RWPE2 (cell line): ENCODE results near the gene CSNK1G2.

Source experiments
- ATAC-seq: fragments of 200-7000 bp; cut with Tn5 transposase; 3 replicates; pipeline ENCODE4 v1.9.1; 2021; ENCODE audit warnings: low read depth
- DNase-seq: peaks from one replicate; pipeline ENCODE4 v3.0.0-alpha.2; 2020; ENCODE audit warnings: low spot score
- H3K27ac ChIP-seq: fragments of 450-650 bp; 2 replicates; pipeline ENCODE4 v1.5.1; 2017; ENCODE audit warnings: mild to moderate bottlenecking; ENCODE audit not compliant: poor library complexity, severe bottlenecking
- H3K27me3 ChIP-seq: fragments of 250-450 bp; sonication (Bioruptor Pico); 2 replicates; pipeline ENCODE4 v1.5.1; 2021; ENCODE audit warnings: mild to moderate bottlenecking, moderate library complexity; ENCODE audit not compliant: insufficient read depth, poor library complexity, severe bottlenecking
- H3K36me3 ChIP-seq: fragments of 250-450 bp; sonication (Bioruptor Pico); 2 replicates; pipeline ENCODE4 v1.5.1; 2020; ENCODE audit warnings: low read depth, mild to moderate bottlenecking, moderate library complexity
- H3K4me1 ChIP-seq: fragments of 250-450 bp; sonication (Bioruptor Pico); 2 replicates; pipeline ENCODE4 v1.5.1; 2021; ENCODE audit warnings: mild to moderate bottlenecking, moderate library complexity; ENCODE audit not compliant: insufficient read depth, poor library complexity, severe bottlenecking
- H3K4me3 ChIP-seq: fragments of 250-450 bp; sonication (Bioruptor Pico); 2 replicates; pipeline ENCODE4 v1.5.1; 2021; ENCODE audit warnings: mild to moderate bottlenecking, moderate library complexity; ENCODE audit not compliant: severe bottlenecking
- H3K9me3 ChIP-seq: fragments of 250-450 bp; sonication (Bioruptor Pico); 2 replicates; pipeline ENCODE4 v1.5.1; 2021; ENCODE audit warnings: mild to moderate bottlenecking, moderate library complexity; ENCODE audit not compliant: severe bottlenecking
- TF ChIP-seq, protein P1 (sequence below): fragments of 450-650 bp; IDR thresholded peaks from one replicate; pipeline ENCODE4 v1.5.1; 2017; ENCODE audit warnings: mild to moderate bottlenecking, moderate library complexity; ENCODE audit not compliant: poor library complexity, severe bottlenecking

CSNK1G2 gene

DNA sequence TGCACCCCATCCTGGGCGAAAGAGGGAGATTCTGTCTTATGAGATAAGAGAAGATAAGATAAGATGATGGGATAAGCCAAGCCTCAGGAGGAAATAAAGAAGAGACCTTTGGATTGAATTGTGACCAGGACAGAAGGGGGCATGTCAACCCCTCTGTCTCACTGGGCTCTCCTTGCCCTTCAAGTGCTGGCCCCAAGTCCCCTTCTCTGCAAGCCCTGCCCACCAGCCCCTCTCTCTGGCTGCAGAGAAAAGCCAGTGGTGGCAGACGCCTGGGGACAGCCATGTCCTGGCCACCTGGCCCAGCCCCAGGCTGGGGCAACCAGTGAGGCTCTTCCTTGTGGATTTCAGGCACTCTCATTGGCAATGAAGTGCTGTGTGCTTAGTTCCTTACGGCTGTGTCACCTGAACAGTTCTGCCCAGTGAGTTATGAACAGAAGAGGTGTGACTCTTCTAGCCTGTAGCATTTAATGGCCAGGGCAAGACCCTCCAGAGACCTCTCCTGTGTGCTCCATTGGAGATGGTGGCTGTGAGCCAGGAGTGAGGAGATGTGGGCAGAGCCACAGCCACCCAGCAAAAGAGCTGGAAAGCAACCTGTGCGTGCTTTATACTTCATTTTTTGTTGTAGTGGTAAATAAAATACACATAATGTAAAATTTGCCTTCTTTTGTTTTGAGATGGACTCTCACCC lies 80.6 kb downstream of the CSNK1G2 start:
- TF ChIP-seq, protein P1, sequence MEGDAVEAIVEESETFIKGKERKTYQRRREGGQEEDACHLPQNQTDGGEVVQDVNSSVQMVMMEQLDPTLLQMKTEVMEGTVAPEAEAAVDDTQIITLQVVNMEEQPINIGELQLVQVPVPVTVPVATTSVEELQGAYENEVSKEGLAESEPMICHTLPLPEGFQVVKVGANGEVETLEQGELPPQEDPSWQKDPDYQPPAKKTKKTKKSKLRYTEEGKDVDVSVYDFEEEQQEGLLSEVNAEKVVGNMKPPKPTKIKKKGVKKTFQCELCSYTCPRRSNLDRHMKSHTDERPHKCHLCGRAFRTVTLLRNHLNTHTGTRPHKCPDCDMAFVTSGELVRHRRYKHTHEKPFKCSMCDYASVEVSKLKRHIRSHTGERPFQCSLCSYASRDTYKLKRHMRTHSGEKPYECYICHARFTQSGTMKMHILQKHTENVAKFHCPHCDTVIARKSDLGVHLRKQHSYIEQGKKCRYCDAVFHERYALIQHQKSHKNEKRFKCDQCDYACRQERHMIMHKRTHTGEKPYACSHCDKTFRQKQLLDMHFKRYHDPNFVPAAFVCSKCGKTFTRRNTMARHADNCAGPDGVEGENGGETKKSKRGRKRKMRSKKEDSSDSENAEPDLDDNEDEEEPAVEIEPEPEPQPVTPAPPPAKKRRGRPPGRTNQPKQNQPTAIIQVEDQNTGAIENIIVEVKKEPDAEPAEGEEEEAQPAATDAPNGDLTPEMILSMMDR = no peak
- Histone ChIP-seq H3K27me3 (no peaks in the 10 kb centered on the region), H3K36me3 (no peaks in the 10 kb centered on the region), H3K9me3 (no peaks in the 10 kb centered on the region), H3K27ac (no peak overlapping the region), H3K4me3 (no peak overlapping the region), H3K4me1 (no peaks in the 10 kb centered on the region)
- no peak for ATAC-seq
- no peak for DNase-seq

DNA sequence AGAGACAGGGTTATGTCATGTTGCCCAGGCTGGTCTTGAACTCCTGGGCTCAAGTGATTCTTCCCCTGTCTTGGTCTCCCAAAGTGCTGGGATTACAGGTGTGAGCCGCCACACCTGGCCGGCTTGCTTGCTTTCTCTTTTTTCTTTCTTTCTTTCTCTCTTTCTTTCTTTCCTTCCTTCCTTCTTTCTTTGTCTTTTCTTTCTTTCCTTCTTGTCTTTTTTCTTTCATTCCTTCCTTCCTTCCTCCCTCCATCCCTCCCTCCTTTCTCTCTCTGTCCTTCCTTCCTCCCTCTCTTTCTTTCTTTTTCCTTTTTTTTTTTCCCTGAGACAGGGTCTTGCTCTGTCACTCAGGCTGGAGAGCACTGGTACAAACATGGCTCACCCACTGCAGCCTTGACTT lies 81.3 kb downstream of the CSNK1G2 start:
- H3K36me3 ChIP-seq = no peaks in the 10 kb centered on the region
- TF ChIP-seq, protein P1 = no peak
- H3K9me3 ChIP-seq = no peaks in the 10 kb centered on the region
- ATAC-seq (no peak), DNase-seq (no peak)
- H3K27ac ChIP-seq = no peak overlapping the region
- H3K4me3 ChIP-seq = no peak overlapping the region
- no peaks in the 10 kb centered on the region for H3K27me3 ChIP-seq
- H3K4me1 ChIP-seq = no peaks in the 10 kb centered on the region

DNA sequence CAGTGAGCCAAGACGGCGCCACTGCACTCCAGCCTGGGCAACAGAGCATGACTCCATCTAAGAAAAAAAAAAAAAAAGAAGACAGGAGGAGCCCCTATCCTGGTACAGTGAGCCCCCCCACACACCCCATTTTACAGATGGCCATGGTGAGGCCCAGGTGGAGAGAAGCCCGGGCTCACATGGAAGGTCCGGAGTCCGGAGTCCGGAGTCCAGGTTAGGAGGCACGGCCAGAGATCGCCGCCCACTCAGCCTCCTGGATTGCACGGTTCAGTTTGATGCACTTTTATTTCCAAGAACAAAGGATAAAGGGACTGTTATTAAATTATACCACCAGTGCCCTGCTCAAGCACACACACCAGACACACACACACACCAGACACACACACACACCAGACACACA lies 85.8 kb downstream of the CSNK1G2 start:
- peaks cover 5% of the 10 kb centered on the region for H3K4me1 ChIP-seq
- DNase-seq (no peak), ATAC-seq (no peak)
- H3K36me3 ChIP-seq = no peaks in the 10 kb centered on the region
- TF ChIP-seq, protein P1 = no peak
- no peak overlapping the region for H3K27ac ChIP-seq
- H3K4me3 ChIP-seq = no peak overlapping the region
- no peaks in the 10 kb centered on the region for H3K9me3 ChIP-seq
- H3K27me3 ChIP-seq = no peaks in the 10 kb centered on the region

DNA sequence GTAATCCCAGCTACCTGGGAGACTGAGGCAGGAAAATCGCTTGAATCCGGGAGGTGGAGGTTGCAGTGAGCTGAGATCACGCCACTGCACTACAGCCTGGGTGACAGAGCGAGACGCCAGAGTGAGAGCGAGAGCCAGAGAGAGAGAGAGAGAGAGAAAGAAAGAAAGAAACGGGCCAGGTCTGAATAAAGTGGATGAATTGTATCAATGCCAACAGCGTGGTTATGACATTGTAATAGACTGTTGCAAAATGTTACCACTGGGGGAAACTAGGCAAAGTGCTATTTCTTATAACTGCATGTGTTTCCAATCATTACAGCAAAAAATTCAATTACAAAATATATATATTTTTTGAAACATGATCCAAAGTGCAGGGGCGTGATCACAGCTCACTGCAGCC lies 86.4 kb downstream of the CSNK1G2 start:
- H3K4me3 ChIP-seq = no peak overlapping the region
- TF ChIP-seq, protein P1 = no peak
- no peak overlapping the region for H3K27ac ChIP-seq
- ATAC-seq (no peak), DNase-seq (no peak)
- no peaks in the 10 kb centered on the region for H3K27me3 ChIP-seq
- peaks cover 9% of the 10 kb centered on the region for H3K4me1 ChIP-seq
- H3K36me3 ChIP-seq = no peaks in the 10 kb centered on the region
- no peaks in the 10 kb centered on the region for H3K9me3 ChIP-seq
